ENCODE data around the gene ARHGEF40.

ARHGEF40 gene

DNA sequence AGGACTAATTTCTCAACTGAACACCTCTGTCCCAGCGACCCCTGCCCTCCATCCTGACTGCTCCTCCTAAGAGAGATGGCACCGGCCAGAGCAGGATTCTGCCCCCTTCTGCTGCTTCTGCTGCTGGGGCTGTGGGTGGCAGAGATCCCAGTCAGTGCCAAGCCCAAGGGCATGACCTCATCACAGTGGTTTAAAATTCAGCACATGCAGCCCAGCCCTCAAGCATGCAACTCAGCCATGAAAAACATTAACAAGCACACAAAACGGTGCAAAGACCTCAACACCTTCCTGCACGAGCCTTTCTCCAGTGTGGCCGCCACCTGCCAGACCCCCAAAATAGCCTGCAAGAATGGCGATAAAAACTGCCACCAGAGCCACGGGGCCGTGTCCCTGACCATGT, 27.2 kb upstream of the ARHGEF40 start:
- Histone ChIP-seq H3K9ac (ENCODE audit: low read depth, low read length, poor library complexity, severe bottlenecking) (peak overlapping the region; percentile 40), H3K9me3 (ENCODE audit: insufficient read depth, low read depth, low read length) (no peaks in the 10 kb centered on the region), H3F3A (ENCODE audit: low read depth) (no peaks in the 10 kb centered on the region), H2AFZ (ENCODE audit: low read length) (no peak overlapping the region), H3K9me2 (replicated peaks; ENCODE audit: low read depth, low read length) (no peaks in the 10 kb centered on the region), H3K79me2 (ENCODE audit: insufficient read depth, low read length) (no peaks in the 10 kb centered on the region), H4K20me1 (ENCODE audit: insufficient read depth, low read length, poor library complexity, severe bottlenecking) (no peaks in the 10 kb centered on the region), H3K4me2 (ENCODE audit: low read depth, low read length, poor library complexity, severe bottlenecking) (peak overlapping the region; percentile 66), H3K27me3 (ENCODE audit: insufficient read depth, low read length, poor library complexity, severe bottlenecking) (no peaks in the 10 kb centered on the region), H3K4me3 (ENCODE audit: low read length, poor library complexity, severe bottlenecking) (no peak overlapping the region), H3K36me3 (ENCODE audit: insufficient read depth, low read length) (no peaks in the 10 kb centered on the region), H3K4me1 (ENCODE audit: insufficient read depth, low read length, poor library complexity, severe bottlenecking) (peaks cover 34% of the 10 kb centered on the region)
- TF ChIP-seq, protein P1, sequence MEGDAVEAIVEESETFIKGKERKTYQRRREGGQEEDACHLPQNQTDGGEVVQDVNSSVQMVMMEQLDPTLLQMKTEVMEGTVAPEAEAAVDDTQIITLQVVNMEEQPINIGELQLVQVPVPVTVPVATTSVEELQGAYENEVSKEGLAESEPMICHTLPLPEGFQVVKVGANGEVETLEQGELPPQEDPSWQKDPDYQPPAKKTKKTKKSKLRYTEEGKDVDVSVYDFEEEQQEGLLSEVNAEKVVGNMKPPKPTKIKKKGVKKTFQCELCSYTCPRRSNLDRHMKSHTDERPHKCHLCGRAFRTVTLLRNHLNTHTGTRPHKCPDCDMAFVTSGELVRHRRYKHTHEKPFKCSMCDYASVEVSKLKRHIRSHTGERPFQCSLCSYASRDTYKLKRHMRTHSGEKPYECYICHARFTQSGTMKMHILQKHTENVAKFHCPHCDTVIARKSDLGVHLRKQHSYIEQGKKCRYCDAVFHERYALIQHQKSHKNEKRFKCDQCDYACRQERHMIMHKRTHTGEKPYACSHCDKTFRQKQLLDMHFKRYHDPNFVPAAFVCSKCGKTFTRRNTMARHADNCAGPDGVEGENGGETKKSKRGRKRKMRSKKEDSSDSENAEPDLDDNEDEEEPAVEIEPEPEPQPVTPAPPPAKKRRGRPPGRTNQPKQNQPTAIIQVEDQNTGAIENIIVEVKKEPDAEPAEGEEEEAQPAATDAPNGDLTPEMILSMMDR (conservative IDR thresholded peaks at IDR 0.05; ENCODE audit: low read length), result no peak
- TF ChIP-seq EZH2phosphoT487 (IDR thresholded peaks at IDR 0.05; ENCODE audit: borderline replicate concordance), result no peak

DNA sequence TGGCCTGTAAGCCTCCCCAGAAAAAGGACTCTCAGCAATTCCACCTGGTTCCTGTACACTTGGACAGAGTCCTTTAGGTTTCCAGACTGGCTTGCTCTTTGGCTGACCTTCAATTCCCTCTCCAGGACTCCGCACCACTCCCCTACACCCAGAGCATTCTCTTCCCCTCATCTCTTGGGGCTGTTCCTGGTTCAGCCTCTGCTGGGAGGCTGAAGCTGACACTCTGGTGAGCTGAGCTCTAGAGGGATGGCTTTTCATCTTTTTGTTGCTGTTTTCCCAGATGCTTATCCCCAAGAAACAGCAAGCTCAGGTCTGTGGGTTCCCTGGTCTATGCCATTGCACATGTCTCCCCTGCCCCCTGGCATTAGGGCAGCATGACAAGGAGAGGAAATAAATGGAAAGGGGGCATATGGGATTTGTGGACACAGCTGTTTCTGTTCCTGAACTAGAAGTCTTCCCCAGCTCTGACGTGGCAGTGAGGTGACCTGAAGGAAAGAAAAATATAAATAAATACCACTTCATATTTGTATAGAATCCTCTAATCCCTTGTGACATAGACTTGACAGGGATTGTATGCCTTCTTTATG, 26.6 kb upstream of the ARHGEF40 start:
- Histone ChIP-seq H3K9ac (ENCODE audit: low read depth, low read length, poor library complexity, severe bottlenecking) (peak overlapping the region; percentile 49), H2AFZ (ENCODE audit: low read length) (no peak overlapping the region), H3K36me3 (ENCODE audit: insufficient read depth, low read length) (no peaks in the 10 kb centered on the region), H4K20me1 (ENCODE audit: insufficient read depth, low read length, poor library complexity, severe bottlenecking) (no peaks in the 10 kb centered on the region), H3K4me1 (ENCODE audit: insufficient read depth, low read length, poor library complexity, severe bottlenecking) (peaks cover 34% of the 10 kb centered on the region), H3K27me3 (ENCODE audit: insufficient read depth, low read length, poor library complexity, severe bottlenecking) (no peaks in the 10 kb centered on the region), H3K9me3 (ENCODE audit: insufficient read depth, low read depth, low read length) (no peaks in the 10 kb centered on the region), H3K79me2 (ENCODE audit: insufficient read depth, low read length) (no peaks in the 10 kb centered on the region), H3F3A (ENCODE audit: low read depth) (no peaks in the 10 kb centered on the region), H3K4me2 (ENCODE audit: low read depth, low read length, poor library complexity, severe bottlenecking) (peak overlapping the region; percentile 66), H3K9me2 (replicated peaks; ENCODE audit: low read depth, low read length) (no peaks in the 10 kb centered on the region), H3K4me3 (ENCODE audit: low read length, poor library complexity, severe bottlenecking) (peak overlapping the region; percentile 45)
- TF ChIP-seq EZH2phosphoT487 (IDR thresholded peaks at IDR 0.05; ENCODE audit: borderline replicate concordance), result no peak
- TF ChIP-seq, protein P1 (conservative IDR thresholded peaks at IDR 0.05; ENCODE audit: low read length), result no peak

DNA sequence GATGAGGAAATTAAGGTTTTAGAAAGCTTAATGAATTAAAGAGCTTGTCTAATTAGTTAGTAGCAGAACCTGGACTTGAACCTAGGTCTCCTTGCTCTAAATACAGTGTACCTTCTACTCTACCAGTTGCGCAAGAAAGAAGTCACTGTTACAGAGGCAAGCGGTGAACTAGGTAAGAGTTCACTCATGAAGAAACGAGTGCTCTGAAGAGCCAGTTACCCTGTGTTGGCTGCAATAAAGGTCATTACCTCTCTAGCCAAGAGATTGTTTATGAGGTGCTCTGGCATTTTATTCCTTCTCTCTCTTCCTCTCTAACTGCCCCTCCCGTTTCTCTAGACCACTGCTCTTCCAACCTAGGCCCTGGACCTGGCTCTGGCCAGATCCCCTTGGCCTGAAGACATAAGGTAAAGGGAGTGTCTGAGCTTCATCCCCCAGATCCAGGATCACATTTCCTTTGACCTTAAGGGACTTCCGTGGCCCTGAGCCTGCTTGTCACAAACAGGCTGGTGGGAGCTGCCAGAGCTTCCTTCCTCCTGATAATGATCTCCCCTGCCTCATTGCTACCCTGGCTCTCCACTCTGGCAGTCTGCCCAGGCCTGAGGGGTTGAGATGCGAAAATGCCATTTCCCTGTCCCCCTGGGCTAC, 26.0 kb upstream of the ARHGEF40 start:
- H3K79me2 ChIP-seq (ENCODE audit: insufficient read depth, low read length), result no peaks in the 10 kb centered on the region
- TF ChIP-seq EZH2phosphoT487 (IDR thresholded peaks at IDR 0.05; ENCODE audit: borderline replicate concordance), result no peak
- TF ChIP-seq, protein P1 (conservative IDR thresholded peaks at IDR 0.05; ENCODE audit: low read length), result no peak
- no peaks in the 10 kb centered on the region for H3K36me3 ChIP-seq (ENCODE audit: insufficient read depth, low read length)
- H3K9ac ChIP-seq (ENCODE audit: low read depth, low read length, poor library complexity, severe bottlenecking), result peak overlapping the region; percentile 49
- no peaks in the 10 kb centered on the region for H3K27me3 ChIP-seq (ENCODE audit: insufficient read depth, low read length, poor library complexity, severe bottlenecking)
- no peaks in the 10 kb centered on the region for H3K9me2 ChIP-seq (replicated peaks; ENCODE audit: low read depth, low read length)
- no peaks in the 10 kb centered on the region for H3K9me3 ChIP-seq (ENCODE audit: insufficient read depth, low read depth, low read length)
- no peaks in the 10 kb centered on the region for H3F3A ChIP-seq (ENCODE audit: low read depth)
- H3K4me3 ChIP-seq (ENCODE audit: low read length, poor library complexity, severe bottlenecking), result peak overlapping the region; percentile 45
- peak overlapping the region; percentile 66 for H3K4me2 ChIP-seq (ENCODE audit: low read depth, low read length, poor library complexity, severe bottlenecking)
- no peaks in the 10 kb centered on the region for H4K20me1 ChIP-seq (ENCODE audit: insufficient read depth, low read length, poor library complexity, severe bottlenecking)
- H2AFZ ChIP-seq (ENCODE audit: low read length), result peak overlapping the region; percentile 19; the same call in 1 of the 2 replicates
- peaks cover 34% of the 10 kb centered on the region for H3K4me1 ChIP-seq (ENCODE audit: insufficient read depth, low read length, poor library complexity, severe bottlenecking)
